Measurements from ENCODE around the gene SERPINA10.

DNA sequence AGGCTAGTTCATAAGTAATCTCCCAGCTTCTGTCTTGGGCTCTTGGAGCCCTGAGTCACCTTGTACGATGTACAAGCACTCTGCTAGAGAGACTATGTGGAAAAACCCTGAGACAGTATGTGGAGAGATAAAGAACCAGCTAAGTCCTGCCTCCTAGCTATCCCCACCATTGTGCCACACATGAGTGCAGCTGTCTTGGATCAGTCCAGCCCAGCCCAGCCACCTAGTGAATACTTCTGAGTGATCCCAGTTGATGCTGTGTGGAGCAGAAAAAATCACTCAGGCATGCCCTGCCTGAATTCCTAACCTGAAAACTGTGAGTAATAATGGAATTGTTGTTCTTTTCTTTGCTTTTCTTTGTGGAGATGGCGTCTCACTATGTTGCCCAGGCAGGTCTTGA, 35.1 kb upstream of the SERPINA10 start:
- TF ChIP-seq, protein P1, sequence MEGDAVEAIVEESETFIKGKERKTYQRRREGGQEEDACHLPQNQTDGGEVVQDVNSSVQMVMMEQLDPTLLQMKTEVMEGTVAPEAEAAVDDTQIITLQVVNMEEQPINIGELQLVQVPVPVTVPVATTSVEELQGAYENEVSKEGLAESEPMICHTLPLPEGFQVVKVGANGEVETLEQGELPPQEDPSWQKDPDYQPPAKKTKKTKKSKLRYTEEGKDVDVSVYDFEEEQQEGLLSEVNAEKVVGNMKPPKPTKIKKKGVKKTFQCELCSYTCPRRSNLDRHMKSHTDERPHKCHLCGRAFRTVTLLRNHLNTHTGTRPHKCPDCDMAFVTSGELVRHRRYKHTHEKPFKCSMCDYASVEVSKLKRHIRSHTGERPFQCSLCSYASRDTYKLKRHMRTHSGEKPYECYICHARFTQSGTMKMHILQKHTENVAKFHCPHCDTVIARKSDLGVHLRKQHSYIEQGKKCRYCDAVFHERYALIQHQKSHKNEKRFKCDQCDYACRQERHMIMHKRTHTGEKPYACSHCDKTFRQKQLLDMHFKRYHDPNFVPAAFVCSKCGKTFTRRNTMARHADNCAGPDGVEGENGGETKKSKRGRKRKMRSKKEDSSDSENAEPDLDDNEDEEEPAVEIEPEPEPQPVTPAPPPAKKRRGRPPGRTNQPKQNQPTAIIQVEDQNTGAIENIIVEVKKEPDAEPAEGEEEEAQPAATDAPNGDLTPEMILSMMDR (IDR thresholded peaks at IDR 0.05; ENCODE audit: borderline replicate concordance, extremely low read depth, low read length, poor library complexity, severe bottlenecking) = no peak
- TF ChIP-seq EZH2 (IDR thresholded peaks at IDR 0.05; ENCODE audit: borderline replicate concordance, low read depth, low read length, severe bottlenecking) = no peak

Measured in DND-41 (cell line).